ENCODE data around the gene SHROOM3.

SHROOM3 gene

DNA sequence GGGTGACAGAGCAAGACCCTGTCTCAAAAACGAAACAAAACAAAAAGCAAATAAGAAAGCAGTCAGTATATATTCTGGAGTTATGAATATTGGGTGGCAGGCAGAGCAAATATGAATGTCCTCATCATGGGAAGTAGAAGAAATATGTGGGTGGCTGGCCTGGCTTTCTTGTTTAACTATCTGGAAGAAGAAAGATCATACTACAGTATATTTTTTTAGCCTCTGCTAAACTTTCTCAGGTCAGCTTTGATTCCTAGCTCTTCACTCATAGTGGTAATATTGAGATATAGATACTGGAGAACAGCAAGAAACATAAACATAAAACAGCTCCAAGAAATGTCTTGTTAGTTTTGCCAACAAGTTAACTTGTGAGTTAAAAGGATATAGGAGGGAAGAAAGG lies 270.4 kb downstream of the SHROOM3 start:
- TF ChIP-seq, protein P1, sequence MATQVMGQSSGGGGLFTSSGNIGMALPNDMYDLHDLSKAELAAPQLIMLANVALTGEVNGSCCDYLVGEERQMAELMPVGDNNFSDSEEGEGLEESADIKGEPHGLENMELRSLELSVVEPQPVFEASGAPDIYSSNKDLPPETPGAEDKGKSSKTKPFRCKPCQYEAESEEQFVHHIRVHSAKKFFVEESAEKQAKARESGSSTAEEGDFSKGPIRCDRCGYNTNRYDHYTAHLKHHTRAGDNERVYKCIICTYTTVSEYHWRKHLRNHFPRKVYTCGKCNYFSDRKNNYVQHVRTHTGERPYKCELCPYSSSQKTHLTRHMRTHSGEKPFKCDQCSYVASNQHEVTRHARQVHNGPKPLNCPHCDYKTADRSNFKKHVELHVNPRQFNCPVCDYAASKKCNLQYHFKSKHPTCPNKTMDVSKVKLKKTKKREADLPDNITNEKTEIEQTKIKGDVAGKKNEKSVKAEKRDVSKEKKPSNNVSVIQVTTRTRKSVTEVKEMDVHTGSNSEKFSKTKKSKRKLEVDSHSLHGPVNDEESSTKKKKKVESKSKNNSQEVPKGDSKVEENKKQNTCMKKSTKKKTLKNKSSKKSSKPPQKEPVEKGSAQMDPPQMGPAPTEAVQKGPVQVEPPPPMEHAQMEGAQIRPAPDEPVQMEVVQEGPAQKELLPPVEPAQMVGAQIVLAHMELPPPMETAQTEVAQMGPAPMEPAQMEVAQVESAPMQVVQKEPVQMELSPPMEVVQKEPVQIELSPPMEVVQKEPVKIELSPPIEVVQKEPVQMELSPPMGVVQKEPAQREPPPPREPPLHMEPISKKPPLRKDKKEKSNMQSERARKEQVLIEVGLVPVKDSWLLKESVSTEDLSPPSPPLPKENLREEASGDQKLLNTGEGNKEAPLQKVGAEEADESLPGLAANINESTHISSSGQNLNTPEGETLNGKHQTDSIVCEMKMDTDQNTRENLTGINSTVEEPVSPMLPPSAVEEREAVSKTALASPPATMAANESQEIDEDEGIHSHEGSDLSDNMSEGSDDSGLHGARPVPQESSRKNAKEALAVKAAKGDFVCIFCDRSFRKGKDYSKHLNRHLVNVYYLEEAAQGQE (IDR thresholded peaks at IDR 0.05; ENCODE audit: insufficient read depth in 1 of 2, low read depth in 2 of 2, low read length in 2 of 2): no peak
- no peak for TF ChIP-seq TAF1 (IDR thresholded peaks at IDR 0.05; ENCODE audit: borderline replicate concordance, insufficient read depth, low read length)
- no peak for TF ChIP-seq POLR2AphosphoS5 (IDR thresholded peaks at IDR 0.05; ENCODE audit: low read depth, low read length)
- no peak for TF ChIP-seq SIN3A (IDR thresholded peaks at IDR 0.05; ENCODE audit: borderline replicate concordance, insufficient read depth, low read length)
- TF ChIP-seq FOXP2 (optimal IDR thresholded peaks at IDR 0.05; ENCODE audit: borderline replicate concordance, extremely low read depth, extremely low read length, insufficient read depth): no peak

DNA sequence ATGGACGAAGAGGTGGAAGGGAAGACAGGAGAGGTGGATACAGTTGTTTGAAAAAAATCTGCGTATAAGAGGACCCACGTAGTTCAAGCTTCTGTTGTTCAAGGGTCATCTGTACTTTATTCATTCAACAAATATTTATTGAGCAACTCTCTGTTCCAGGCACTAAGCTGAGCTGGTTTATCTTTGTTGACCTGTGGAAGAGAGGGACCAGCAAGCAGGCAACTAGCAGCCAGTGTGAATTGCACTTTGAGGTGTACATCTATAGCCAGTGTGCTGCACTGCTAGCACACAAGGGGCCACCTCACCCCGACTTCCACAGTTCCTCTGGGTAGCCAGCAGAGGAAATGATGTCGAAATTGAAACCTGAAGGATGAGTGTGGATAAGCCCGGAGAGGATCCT lies 271.6 kb downstream of the SHROOM3 start:
- TF ChIP-seq TAF1 (IDR thresholded peaks at IDR 0.05; ENCODE audit: borderline replicate concordance, insufficient read depth, low read length): no peak
- no peak for TF ChIP-seq FOXP2 (optimal IDR thresholded peaks at IDR 0.05; ENCODE audit: borderline replicate concordance, extremely low read depth, extremely low read length, insufficient read depth)
- TF ChIP-seq SIN3A (IDR thresholded peaks at IDR 0.05; ENCODE audit: borderline replicate concordance, insufficient read depth, low read length): no peak
- TF ChIP-seq POLR2AphosphoS5 (IDR thresholded peaks at IDR 0.05; ENCODE audit: low read depth, low read length): no peak
- TF ChIP-seq, protein P1 (IDR thresholded peaks at IDR 0.05; ENCODE audit: insufficient read depth in 1 of 2, low read depth in 2 of 2, low read length in 2 of 2): no peak

DNA sequence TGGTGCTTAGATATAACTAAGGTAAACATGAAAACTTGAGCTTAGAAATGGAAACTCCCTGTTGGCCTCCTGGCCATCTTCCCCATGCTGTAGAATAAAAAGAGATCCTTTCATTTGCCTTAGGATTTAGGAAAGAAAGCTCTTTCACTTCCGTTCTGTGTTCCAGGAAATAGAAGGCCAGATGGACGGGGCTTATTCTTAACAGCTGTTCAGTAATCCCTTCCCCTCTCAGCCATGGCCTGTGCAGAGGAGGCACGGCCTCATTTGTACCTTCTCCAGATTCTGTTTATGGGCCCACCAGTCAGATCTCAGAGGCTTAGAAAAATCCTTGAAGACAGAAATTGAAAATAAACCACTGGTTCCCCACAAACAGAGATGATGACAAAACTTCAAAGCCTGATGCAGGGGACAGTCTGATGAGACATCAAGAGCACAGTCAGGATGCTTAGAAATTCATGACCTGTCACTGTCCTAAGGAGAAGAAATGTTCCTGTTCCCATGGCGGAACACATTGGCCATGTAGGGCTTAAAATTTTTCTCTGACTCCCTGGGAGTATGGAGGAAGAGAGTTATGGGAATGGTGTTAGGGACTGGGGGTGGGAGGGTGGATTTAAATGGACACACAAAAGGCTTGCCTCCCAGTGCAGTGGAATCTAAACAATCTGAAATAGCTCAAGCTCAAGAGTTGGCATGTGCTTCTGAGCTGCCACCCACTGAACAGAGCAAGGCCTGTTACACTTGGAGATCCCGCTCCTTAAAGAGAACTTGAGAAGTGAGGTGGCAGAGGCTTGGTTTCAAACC lies 274.1 kb downstream of the SHROOM3 start:
- TF ChIP-seq FOXP2 (optimal IDR thresholded peaks at IDR 0.05; ENCODE audit: borderline replicate concordance, extremely low read depth, extremely low read length, insufficient read depth) (no peak), POLR2AphosphoS5 (IDR thresholded peaks at IDR 0.05; ENCODE audit: low read depth, low read length) (no peak), TAF1 (IDR thresholded peaks at IDR 0.05; ENCODE audit: borderline replicate concordance, insufficient read depth, low read length) (no peak)
- TF ChIP-seq, protein P1 (IDR thresholded peaks at IDR 0.05; ENCODE audit: insufficient read depth in 1 of 2, low read depth in 2 of 2, low read length in 2 of 2): no peak

DNA sequence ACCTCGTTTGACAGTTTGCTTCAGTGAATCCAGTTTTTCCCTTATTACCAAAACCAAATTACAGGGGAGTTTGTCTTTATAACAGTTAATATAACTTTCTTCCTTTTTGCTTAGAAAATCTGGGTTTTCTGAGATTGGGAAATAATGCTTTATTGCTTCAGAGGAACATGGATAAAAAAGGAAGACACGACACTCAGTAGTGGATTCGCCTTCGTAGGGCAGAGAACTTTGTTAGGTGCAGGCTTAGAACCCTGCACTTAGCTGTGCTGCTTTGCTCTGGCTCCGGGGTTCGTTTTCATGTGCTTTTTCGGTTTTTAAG lies 274.7 kb downstream of the SHROOM3 start:
- TF ChIP-seq, protein P1 (IDR thresholded peaks at IDR 0.05; ENCODE audit: insufficient read depth in 1 of 2, low read depth in 2 of 2, low read length in 2 of 2): no peak
- no peak for TF ChIP-seq POLR2AphosphoS5 (IDR thresholded peaks at IDR 0.05; ENCODE audit: low read depth, low read length)
- TF ChIP-seq SIN3A (IDR thresholded peaks at IDR 0.05; ENCODE audit: borderline replicate concordance, insufficient read depth, low read length): no peak
- TF ChIP-seq TAF1 (IDR thresholded peaks at IDR 0.05; ENCODE audit: borderline replicate concordance, insufficient read depth, low read length): no peak
- no peak for TF ChIP-seq FOXP2 (optimal IDR thresholded peaks at IDR 0.05; ENCODE audit: borderline replicate concordance, extremely low read depth, extremely low read length, insufficient read depth)

Data from PFSK-1 (cell line).